AG08395 (cell line): ENCODE data around the gene SMIM29.

Experiments used
- DNase-seq: peaks from one replicate; pipeline ENCODE4 v3.0.0; 2012; ENCODE audit warnings: mixed read lengths, low spot score

SMIM29 gene

DNA sequence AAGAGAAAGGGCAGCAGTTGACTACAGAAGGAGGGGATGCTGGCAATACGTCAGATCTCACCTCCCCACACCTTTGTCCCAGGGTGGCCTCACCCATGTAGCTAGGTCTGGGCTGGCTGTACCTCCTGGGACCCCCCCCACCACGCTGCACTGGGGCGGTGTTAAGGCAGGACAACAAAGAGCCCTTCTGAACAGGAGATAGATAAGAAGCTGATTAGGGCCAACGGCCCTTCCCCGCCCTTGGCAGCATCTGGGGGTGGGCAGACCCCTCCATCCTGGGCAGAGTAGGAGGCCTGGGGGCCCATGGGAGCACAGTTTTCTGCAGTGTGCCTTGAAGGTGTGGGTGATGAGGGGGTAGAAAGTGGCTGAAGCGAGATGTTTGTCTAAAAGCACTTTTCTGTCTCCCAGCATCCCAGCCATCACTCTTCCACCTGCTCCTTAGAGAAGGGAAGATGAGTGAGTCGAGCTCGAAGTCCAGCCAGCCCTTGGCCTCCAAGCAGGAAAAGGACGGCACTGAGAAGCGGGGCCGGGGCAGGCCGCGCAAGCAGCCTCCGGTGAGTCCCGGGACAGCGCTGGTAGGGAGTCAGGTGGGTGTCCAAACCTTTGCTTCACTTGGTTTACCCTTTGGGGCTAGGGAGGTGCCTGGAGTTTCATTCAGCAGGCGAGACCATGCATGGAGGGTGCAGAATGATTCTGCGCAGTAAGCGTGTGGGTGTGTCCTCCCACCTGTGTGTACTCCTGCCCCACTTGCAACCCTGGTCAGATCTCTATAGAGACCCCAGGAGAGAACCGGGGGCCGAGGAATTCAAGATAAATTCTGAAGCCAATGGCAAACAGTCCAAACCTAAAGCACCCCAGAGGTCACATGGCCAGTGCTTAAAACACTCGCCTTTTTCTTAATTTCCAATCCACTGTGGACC, 8.2 kb downstream of the SMIM29 start:
- DNase-seq = no peak

DNA sequence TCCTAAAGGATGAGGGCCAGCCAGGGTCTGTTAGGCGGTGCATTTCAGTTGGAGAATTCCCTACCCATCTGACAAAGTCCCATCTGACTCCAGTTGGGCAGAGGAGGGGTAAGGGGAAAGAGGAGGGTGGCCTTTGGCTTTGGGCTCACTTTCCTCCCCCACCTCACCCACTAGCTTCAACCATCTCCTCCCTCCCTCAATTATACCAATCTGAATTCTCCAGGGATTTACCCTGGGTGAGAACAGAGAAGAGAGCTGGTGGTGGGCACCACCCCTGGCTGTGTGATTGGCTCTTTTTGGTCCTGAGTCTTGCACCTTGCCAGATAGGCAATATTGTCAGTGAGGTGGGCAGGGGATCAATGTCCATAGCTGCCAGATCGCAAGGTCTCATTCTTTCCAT, 8.9 kb downstream of the SMIM29 start:
- no peak for DNase-seq

DNA sequence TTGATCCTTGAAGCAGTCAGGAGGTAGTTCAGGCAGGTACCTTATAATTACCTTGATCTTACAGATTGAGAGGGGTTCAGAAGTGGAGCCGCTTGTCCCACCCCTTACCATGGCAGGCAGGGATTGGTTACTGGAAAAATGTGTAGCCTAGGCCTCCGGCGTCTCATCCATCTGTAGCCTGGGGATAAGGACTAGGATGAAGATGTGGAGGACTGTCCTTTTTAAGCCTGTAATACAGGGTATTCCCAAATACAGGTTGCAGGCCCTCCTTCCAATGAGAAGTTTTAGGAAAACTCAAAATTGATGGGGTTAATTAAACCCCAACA, 9.3 kb downstream of the SMIM29 start:
- no peak for DNase-seq

DNA sequence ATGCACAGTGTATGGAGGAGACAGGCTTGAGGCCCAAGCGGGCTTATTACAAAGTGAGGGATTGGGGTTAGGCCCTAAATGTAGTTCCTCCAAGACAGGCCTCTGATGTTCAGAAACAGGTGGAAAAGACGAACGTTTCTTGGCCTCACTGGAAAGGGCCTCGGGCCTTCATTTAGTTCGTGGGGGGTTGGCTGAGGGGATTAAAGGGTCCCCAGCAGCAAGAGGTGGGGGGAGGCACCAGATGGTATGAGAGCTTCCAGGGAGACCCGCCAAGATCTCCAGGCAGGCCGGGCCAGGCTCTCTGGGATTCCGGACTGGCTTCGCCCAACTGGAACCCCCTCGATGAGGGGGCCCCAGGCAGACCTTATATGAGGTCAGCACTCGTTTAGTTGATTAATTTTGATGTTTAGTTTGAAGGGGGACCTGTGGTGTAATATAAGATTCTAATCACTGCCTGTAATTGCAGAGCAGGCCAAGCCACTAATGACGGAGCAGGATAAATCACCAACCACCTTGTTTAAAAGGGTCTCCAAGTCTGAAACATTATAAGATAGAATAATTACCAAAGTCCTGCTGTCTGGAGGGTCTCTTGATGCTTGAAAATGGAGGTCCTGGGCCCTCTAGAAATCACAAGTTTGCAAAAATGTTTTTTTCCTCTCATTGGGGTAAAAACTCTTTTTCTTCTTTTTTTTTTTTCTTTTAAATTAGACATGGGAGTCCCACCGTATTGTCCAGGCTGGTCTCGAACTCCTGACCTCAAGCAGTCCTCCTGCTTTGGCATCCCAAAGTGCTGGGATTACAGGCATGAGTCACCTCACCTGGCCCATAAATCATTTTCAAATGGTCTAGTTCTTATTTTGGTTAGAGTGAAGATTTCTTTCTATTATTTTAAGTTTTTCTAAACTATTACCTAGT, 10.0 kb downstream of the SMIM29 start:
- DNase-seq = no peak

DNA sequence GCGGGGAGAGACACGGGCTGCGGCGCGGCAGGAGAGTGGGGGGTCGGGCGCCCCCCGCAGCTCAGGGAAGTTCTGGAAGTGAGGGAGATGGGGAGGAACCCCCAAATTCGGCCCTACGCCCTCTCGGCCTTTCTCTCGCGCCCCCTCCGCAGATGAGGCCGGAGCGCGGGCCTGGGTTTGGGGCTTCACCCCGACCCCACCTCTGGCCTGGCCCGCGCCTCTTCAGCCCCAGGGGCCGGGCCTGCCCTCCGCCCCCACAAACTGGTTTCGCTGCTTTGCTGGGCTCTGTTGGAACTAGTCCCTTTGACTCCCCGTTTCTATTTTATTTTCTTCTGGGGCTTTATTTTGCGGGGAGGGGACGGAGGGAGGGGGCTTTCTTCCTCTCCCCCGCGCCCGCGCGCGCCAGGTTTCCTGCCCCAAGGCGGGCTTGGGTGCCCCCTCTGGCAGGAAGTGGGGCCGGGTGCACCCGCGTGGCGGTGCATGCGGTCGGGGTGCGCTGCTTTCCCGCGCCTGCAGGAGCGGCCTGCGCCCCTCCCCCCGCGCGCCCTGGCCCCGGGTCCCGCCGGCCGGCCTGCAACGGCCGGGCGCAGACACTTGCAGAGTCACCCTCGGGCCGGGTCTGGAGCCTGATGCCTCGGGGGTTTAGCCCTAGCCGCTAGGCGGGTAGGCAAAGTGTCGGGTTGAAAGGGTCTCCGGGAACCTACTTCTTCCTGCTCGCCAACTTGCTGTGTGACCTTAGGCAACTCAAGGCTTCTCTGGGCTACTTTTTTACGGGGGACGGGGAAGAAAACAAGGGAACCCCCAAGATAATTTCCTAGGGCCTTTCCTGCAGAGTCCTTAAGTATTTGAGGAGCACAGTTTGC, 10.9 kb downstream of the SMIM29 start:
- peak; percentile 43 for DNase-seq

DNA sequence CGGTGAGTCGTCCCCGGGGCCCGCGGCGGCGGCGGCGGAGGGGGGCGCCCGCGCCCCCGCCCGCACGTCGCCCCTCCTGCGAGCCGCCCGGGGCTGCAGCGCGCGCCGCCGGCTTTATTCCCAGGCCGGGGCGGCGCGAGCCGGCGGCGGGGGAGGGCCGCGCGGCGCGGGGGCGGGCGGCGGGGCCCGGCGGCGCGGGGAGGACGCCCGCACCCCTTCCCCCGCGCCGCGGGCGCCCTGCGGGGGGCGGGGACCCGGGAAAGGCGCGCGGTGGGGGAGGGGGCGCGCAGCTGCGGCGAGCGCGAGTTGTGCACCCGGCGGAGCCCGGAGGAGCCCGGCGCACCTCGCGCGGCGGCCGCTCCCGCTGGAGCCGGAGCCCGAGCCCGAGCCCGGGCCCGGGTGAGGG, 11.5 kb downstream of the SMIM29 start:
- DNase-seq = no peak

DNA sequence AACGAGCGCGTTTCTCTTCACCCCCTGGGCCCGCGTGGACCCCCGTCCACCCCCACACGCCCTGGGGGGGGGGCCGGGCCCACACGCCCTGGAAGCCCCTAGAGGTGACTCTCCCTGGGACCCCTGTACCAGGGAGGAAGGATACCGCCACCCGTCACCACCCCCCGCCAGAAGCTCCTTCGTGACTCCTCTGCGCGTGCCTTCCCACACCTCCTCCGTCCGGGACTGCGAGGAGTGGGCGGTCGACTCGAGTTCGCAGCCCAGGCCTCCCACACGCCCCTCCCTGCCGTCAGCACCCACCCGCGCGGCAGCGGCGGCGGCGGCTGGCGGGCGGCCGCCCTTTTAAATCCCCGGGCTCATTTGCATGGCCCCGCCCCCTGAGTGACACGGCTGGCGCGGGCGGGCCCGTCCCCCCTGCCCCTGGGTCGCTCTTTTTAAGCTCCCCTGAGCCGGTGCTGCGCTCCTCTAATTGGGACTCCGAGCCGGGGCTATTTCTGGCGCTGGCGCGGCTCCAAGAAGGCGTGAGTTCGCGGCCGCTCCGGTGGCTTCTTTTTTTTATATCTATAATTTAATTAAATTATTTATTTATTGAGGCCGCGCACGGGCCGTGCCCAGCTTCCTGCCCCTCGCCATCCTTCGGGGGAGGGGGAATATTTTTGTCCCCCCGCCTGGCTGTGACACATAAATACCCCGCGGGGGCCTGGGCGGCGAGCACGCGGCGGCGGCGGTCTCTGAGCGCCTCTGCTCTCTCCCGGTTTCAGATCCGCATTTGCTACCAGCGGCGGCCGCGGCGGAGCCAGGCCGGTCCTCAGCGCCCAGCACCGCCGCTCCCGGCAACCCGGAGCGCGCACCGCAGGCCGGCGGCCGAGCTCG, 12.1 kb downstream of the SMIM29 start, which contains the start of gene HMGA1:
HMGA1 (plus strand) TSS at position 431 of the 873 bp plus-strand sequence. CDS start 3,908 bp downstream, outside the sequence.
- DNase-seq = peak; percentile 89

DNA sequence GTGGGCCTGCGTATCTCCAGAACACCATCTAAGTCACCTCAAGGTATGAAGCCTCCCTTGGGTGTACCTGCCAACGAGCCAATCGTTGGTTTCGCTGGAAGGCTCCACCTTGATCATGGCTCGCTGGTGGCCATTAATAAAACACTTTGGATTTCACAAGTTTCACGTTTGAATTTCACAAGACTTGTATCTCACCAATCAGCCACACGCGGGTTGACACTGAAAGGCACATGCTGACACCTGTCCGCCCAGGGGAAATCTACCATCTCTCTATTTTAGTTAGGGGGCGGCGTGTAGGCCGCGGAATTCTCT, 12.7 kb downstream of the SMIM29 start:
- DNase-seq = no peak

DNA sequence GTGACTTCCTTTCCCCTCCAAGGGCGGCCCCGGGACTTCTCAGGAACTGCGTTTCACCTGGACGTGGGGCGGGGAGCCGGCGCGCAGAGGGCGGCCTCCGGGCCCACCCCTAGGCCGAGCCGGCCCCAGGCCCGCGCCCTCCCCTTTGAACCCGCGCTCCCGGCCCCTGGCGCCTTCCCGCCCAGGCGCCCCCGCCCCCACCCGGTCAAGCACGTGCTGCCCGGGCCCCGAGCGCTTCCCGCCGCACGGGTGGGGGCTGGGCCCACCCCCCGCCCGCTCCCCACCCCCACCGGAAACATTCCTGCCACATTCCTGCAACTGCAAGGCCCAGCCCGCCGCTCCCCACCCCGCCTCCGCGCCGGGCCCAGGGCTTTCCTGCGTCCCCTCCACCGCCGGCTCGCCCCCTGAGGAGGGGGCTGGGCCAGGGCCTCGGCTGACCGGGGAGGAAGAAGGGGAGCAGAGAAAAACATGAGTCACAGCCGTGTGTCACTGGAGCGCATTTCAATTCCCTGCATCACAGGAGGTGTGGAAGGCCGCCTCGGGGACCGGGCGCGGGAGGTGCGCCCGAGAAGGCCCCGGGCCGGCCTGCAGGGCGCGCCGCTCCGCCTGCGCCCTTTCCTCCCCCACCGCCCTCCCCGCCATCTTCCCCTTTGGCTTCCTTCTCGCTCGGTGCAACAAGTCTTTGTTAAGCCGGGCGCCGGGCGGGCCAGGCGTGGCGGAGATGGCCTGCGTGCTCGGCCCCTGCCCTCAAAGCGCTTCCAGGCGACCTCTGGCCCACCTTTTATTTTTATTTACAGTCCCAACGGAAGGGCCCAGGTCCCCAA, 13.3 kb downstream of the SMIM29 start:
- DNase-seq = peak; percentile 55

DNA sequence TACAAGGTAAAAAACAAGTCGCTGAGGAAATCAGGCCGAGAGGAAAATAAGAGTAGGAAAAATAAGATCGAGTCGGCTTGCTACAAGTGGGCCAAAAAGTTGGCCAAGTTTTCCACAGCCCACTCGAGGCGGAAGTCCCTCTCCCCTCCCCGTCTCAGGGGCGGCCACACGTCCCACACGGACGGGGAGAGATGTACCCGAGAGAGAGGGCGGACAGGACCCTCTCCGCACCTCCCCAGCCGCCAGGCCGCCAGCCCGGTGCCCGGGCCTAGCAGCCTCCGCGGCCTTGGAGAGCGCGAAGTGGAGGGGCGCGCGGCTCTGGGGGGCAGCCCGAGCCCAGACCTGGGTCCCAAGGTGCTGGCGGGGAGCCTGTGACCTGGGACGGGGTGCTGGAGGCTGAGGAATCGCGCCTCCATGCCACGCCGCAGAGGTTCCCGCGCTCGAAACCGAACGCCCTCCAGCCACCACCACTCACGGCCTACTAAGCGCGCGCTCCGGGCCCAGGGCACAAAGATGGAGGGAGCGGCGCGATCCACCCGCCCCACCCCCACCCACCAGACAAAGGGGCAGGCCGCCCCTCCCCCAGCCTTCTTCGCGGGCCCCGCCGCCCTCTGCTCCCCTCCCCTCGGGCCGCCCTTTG, 14.0 kb downstream of the SMIM29 start:
- no peak for DNase-seq

DNA sequence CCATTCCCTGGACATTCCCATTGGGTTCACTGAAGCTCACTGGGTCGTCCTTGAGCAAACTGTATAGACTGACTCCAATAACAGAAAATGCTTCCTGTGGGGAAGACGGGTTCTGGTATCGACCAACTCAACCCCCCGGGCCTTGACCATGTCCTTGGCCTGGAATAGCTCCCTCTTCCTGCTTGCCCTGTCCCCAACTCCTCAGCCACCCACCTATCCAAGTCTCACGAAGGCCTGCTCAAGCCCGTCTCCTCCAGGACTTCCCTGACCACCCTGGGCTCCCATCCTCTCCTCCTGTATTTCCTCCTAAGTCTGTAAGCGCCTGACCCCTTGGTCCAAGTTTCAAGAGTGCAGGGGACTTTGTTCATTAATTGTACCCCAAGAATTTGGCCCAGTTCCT, 14.9 kb downstream of the SMIM29 start:
- no peak for DNase-seq

DNA sequence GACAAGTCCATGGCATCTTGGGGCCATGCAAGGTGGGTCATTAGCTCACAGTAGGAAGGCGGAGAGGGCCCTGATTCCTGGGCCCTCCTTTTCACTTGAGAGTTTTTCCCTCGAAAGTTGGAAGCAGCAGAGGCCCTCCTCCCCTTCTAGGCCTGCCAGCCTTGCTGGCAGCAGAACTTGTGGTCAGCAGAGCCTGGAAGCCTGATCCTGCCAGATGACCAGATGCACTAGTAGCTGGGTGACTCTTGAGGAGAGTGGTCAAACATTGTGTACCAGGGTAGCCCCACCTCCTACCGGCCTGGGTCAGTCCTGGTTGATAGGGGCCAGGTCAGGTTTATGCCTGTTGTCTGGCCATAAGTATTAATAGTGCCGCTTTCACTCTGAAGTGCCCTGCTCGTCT, 15.9 kb downstream of the SMIM29 start:
- peak; percentile 64 for DNase-seq

DNA sequence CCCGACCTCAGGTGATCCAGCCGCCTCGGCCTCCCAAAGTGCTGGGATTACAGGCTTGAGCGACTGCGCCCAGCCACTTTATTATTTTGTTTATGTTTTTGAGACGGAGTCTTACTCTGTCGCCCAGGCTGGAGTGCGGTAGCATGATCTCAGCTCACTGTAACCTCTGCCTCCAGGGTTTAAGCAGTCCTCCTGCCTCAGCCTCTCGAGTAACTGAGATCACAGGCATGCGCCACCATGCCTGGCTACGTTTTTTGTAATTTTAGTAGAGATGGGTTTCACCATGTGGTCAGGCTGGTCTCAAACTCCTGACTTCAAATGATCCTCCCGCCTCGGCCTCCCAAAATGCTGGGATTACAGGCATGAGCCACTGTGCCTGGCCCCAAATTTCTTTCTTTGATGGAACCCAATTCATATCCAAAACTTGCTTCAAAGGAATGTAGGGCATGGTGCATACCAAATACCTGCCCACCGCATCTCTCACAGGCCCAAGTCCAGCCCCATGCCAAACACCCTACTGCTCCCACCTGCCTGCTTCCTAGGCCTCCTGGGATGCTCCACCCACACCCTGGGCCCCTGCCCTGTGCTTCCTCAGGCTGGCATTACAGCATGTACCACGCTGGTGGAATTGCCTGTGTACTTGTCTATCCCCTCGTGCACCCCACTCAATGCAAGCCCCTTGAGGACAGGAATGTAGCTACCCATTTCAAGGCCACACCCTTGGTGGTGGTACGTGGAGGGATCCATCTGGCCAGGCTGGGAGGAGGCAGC, 17.1 kb downstream of the SMIM29 start:
- no peak for DNase-seq

DNA sequence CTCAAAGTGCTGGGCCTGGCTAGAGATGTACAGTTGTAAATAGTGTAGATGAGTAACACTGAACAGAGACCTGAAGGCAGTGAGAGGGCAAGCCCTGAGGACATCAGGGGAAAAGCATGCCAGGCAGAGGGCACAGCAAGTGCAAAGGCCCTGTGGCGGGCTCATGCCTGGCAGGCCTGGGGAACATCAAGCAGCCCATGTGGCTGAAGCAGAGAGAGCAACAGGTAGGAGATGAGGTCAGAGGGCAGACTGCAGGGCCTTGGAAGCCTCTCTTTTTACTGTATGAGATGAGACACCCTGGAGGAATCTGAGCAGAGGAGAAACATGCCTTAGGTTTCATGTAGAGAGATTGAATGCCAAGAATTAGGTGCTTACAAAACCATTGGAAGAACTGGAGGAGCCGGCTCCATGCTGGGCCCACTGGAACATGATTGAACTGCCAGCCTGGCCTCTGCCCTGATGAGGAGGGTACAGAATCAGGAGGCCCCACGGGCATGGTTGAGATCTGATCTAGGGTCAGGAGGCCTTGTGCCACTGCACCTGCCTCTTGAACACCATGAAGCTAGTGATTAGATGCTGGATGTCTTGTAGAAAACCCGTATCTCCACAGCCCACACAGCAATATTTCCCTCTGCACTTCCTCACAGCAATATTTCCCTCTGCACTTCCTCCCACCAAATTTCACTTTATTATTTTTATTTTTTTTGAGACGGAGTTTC, 18.0 kb downstream of the SMIM29 start:
- no peak for DNase-seq

DNA sequence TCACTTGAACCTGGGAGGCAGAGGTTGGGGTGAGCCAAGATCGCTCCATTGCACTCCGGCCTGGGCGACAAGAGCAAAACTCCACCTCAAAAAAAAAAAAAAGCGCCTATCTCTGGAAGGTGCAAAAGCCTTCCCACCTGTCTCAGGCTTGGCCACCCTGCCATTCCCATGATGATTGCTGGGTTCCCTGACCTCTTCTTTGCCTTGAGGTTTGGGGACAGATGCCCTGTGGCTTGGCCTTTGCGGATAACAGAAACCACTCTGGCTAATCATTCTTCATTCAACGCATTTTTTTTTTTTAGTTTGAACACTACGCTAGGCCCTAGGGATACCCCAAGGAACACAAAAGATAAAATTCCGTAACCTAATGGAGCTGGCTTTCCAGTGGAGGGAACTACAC, 18.9 kb downstream of the SMIM29 start:
- no peak for DNase-seq

DNA sequence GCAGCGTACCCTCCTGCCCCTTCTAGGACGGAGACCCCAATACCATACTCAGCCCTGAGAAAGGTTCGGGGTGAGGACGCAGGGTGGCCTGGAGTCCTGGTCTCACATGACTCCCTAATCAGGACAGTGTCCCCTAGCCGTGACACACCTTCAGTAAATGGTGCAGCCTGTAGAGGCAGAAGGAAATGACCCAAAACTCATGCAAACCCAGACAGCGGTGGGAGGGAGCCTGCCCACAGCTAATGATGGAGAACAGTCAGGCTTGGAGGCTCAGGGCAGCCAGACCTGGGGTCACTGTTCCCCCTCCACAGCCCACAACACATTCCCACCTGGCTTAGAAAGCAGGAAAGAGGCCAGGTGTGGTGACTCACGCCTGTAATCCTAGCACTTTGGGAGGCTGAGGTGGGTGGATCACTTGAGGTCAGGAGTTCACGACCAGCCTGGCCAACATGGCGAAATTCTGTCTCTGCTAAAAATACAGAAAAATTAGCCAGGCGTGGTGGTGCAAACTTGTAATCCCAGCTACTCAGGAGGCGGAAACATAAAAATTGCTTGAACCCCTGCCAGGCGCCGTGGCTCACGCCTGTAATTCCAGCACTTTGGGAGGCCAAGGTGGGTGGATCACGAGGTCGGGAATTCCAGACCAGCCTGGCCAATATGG, 20.9 kb downstream of the SMIM29 start:
- DNase-seq = no peak

DNA sequence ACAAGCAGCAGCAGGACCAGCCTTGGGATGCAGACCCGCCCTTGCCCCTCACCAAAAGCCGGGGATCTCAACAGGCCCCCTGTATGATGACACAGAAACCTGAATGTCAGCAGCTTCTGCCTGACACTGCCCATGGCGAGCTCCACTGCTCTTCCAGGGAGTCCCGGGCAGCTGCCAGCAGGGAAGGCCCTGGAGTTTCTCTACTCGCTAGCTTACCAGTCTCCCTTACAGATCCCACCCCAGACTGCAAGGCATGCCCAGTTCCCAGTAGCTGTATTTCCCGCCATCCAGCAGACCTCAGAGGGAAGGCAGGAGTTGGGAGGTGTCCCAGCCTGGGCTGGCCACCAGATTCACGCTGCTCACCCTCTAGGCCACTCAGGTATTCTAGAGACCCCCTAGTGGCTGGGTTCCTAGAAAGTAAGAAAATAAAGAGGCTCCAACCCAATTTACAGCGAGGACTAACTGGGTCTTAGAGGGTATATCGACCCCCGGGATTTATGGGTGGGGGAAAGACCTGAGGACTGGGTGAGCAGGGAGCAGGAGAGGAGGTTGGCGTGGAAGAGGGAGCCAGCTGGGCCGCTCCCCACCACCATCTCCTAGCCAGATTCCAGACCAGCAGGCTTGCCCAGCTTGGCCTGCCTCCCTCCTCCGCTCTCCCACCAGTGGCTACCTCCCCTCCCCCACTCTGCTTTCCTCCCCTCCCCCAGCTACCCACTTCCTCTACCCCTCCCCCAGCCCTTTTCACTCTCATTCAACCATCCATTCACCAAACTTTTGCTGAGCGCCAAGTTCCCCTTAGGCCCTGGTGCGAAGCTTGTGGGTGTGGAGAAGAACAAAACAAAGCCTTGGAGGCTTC, 21.8 kb downstream of the SMIM29 start:
- DNase-seq = no peak
